SH-SY5Y (cell line): ENCODE data around the gene S100Z.

Experiments used
- GATA2 ChIP-seq: IDR thresholded peaks from 2 replicates; pipeline ENCODE4 v1.6.1; 2011; ENCODE audit warnings: mild to moderate bottlenecking, low read depth, low read length
- GATA3 ChIP-seq: IDR thresholded peaks from 2 replicates; pipeline ENCODE4 v1.6.1; 2011; ENCODE audit warnings: low read depth, mild to moderate bottlenecking, low read length, moderate library complexity

GRCh38 chr5:76861612-76862011 lies 11.8 kb downstream of the S100Z start:
- TF ChIP-seq GATA2 = no peak
- TF ChIP-seq GATA3 = no peak
